GM18517 (cell line): ENCODE data around the gene CACNA1I.

Experiments used
- ATAC-seq: cut with Tn5 transposase; IDR thresholded peaks from one replicate; pipeline ENCODE4 v1.9.1; 2021; ENCODE audit warnings: mild to moderate bottlenecking, moderate library complexity; ENCODE audit not compliant: unreplicated experiment

The CACNA1I gene

GRCh38 chr22:39567135-39567946 lies 3.2 kb upstream of the CACNA1I start:
- no peak for ATAC-seq

- no peak for ATAC-seq
Observed at GRCh38 chr22:39568278-39568981, 2.1 kb upstream of the CACNA1I start.

DNA sequence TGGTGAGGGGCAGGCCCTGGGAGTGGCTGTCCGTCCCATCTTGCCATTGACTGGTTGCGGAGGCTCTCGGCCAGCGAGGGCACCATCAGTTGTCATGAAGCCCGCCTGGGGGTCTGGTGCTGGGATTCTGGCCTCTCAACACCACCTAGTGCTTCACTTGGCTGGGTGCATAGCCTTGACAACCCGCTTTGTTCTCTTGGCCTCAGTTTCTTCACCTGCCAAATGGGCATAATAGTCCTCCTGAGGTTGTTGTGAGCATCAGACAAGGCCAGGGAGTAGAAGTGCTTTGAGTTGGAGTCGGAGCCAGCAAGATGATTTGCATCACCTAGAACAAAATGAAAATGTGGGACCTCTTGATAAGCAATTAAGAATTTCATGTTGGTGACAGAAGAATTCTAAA lies 1.5 kb upstream of the CACNA1I start:
- no peak for ATAC-seq

- no peak for ATAC-seq
Observed at GRCh38 chr22:39570226-39570625, 327 bp upstream of the CACNA1I start.

DNA sequence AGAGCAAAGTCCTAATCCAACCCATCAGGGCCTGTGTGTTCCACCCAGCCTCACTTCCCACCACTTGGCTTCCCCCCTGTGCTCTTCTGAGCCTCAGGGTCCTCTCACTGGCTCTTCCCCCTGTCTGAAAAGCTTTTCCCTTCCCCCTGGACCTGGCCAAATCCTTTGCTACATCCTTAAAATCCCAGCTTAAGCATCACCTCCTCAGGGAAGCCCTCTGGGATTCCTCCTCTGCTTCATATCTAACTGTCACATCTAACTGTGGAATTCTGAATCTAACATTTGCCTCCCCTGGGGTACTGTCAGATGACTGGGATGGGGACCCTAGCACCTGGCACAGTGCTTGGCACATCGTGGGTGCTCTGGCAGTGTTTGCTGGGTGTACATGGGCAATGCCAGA lies 985 bp downstream of the CACNA1I start:
- no peak for ATAC-seq

GRCh38 chr22:39574779-39575551 lies 4.4 kb downstream of the CACNA1I start:
- ATAC-seq = no peak

DNA sequence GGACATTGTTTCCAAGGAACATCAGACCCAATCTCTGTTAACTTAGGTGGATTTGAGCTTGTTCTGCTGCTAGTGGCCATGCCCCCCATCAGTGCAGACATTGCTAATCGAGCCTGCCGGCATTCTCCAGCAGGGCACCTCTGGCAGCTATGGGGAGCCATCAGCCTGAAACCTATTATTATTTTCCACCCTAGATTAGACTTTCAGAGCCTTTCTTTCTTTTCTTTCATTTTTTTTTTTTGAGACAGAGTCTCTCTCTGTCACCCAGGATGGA lies 4.9 kb downstream of the CACNA1I start:
- ATAC-seq = no peak

DNA sequence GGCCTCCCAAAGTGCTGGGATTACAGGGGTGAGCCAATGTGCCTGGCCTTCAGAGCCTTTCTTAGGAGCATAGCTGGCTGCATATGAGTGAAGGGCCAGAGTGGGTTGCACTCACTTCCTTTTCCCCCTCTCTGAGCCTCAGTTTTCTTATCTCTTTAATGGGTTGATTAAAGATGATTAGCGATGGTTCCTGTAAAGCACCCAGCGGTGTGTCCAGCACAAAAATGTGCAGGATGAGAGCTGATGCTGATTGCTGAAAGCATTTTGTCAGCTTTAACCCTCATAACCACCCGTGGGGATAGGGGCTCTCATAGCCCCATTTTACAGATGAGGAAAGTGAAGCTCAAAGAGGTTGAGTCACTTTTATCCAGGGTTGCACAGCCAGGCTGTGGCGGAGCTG lies 5.5 kb downstream of the CACNA1I start:
- no peak for ATAC-seq

DNA sequence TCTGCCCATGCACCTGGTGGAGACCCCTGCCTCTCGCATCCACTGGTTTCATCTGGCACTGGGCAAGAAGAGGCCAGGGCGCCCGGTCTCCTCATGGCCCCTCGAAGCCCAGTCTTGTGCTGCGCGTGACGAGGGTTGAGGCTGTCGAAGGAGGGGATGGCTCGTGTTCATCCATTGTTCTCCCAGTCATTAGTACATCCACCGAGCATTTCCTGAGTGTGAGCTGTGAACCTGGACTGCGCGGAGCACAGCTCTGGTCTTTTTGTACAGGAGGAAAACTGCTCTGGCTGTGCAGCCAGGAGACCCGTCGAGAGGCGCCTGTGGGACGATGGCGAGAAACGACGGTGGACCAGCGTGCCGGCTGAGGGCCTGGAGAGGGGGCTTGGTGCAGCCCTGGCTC lies 6.8 kb downstream of the CACNA1I start:
- ATAC-seq = no peak

DNA sequence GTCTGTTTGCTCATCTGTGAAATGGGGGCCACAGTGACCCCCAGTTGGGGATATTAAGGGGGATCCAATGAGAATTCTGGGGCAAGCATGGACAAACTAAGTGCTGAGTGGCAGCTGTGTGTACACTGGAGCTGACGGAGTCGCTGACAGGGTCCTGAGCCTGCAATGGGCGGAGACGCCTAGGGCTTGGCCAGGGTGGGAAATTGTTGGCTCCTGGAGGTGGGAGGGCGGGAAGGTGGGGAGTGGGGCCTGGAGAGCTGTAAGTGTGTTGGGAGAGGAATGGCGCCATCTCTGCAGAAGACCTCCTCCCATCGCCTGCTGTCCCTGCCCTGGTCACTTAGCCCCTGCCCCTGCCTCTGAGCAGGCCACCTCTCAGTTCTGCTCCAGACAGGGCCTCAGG lies 7.3 kb downstream of the CACNA1I start:
- no peak for ATAC-seq

- no peak for ATAC-seq
Observed at GRCh38 chr22:39580006-39580441, 9.5 kb downstream of the CACNA1I start.

DNA sequence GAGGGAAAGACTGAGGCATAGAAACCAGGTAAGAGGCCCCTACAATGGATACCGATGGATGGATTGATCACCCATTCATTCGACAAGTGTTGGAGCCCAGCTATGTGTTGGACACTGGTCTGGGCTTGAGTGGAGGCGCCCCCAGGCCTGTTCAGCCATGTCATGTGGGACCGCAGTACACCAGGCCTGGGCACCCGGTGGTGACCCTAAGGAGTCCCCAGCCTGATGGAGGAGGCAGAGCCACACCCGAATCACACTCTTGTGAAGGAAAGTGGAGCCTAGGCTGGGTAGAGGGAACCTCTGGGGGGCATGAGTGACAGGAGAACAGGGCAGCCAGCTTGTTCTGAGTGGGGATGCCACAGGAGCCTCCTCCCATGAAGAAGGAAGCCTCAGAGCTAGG lies 10.2 kb downstream of the CACNA1I start:
- no peak for ATAC-seq

GRCh38 chr22:39581303-39581702 lies 10.8 kb downstream of the CACNA1I start:
- no peak for ATAC-seq

GRCh38 chr22:39583066-39583667 lies 12.6 kb downstream of the CACNA1I start:
- no peak for ATAC-seq

- ATAC-seq = no peak
Observed at GRCh38 chr22:39589875-39590274, 19.3 kb downstream of the CACNA1I start.

- ATAC-seq = no peak
Observed at GRCh38 chr22:39592081-39593065, 21.8 kb downstream of the CACNA1I start.

DNA sequence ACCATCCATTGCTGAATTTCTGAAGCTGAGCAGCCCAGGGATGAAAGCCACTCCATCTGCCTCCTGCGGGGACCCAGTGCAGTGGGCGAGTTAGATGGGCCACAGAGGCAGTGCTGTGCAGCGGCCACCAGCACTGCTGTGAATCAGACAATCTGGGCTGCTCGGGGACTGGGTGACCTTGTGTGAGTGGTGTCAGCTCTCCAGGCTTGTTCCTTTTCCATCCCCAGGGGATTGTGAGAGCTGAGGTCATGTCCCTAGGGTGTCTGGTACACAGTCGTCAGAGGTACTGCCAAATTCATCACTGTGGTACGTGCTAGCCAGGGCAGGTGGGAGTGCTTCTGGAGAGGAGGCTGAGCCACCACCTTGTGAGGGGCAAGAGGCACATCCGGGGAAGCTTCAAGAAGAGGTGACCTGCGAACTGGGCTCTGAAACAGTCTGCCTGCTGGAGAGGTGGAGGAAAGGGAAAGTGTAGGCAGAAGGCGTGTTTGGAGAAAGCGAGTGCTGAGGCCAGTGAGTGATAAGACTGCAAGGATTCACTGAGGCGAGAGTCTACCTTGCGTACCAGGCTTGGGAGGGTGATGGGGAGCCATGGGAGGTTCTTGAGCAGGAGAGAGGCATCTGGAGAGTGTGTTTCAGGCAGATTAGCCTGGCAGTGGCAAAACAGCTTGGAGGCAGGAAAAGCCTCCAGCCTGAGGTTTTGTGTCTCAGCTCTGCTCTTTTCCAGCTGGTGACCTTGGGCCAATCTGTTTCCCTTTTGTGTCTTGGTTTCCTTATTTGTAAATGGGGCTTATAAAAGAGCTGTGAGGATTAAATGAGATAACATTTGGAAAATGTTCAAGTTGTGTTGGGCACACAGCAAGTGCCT lies 22.7 kb downstream of the CACNA1I start:
- no peak for ATAC-seq

GRCh38 chr22:39593931-39594285 lies 23.4 kb downstream of the CACNA1I start:
- ATAC-seq = no peak

DNA sequence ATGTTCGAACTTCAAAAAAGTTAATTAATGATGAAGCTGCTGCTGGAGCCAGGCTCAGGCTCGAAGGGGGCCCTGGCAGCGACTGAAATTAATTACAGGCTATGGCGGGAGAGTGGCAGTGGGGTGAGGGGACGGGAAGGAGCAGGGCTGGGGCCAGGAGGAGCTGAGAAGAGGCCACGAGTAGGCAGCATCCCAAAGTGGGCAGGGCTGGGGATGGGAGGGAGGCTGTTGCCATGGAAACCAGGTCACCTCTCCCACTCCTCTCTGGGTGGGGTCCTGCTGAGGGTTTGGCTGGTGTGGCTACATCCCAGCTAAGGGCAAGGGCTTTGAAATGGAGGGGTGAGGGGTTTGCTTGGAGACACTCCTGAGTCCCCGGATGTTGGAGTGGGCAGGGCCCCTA lies 23.9 kb downstream of the CACNA1I start:
- no peak for ATAC-seq
